ENCODE results near the gene PRTG.
"Not testable (repeated sequence)": the region's sequence is repeated elsewhere in the genome, so short reads cannot be mapped to it uniquely, and the experiment has no call there.

Gene PRTG, protein sequence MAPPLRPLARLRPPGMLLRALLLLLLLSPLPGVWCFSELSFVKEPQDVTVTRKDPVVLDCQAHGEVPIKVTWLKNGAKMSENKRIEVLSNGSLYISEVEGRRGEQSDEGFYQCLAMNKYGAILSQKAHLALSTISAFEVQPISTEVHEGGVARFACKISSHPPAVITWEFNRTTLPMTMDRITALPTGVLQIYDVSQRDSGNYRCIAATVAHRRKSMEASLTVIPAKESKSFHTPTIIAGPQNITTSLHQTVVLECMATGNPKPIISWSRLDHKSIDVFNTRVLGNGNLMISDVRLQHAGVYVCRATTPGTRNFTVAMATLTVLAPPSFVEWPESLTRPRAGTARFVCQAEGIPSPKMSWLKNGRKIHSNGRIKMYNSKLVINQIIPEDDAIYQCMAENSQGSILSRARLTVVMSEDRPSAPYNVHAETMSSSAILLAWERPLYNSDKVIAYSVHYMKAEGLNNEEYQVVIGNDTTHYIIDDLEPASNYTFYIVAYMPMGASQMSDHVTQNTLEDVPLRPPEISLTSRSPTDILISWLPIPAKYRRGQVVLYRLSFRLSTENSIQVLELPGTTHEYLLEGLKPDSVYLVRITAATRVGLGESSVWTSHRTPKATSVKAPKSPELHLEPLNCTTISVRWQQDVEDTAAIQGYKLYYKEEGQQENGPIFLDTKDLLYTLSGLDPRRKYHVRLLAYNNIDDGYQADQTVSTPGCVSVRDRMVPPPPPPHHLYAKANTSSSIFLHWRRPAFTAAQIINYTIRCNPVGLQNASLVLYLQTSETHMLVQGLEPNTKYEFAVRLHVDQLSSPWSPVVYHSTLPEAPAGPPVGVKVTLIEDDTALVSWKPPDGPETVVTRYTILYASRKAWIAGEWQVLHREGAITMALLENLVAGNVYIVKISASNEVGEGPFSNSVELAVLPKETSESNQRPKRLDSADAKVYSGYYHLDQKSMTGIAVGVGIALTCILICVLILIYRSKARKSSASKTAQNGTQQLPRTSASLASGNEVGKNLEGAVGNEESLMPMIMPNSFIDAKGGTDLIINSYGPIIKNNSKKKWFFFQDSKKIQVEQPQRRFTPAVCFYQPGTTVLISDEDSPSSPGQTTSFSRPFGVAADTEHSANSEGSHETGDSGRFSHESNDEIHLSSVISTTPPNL

DNA sequence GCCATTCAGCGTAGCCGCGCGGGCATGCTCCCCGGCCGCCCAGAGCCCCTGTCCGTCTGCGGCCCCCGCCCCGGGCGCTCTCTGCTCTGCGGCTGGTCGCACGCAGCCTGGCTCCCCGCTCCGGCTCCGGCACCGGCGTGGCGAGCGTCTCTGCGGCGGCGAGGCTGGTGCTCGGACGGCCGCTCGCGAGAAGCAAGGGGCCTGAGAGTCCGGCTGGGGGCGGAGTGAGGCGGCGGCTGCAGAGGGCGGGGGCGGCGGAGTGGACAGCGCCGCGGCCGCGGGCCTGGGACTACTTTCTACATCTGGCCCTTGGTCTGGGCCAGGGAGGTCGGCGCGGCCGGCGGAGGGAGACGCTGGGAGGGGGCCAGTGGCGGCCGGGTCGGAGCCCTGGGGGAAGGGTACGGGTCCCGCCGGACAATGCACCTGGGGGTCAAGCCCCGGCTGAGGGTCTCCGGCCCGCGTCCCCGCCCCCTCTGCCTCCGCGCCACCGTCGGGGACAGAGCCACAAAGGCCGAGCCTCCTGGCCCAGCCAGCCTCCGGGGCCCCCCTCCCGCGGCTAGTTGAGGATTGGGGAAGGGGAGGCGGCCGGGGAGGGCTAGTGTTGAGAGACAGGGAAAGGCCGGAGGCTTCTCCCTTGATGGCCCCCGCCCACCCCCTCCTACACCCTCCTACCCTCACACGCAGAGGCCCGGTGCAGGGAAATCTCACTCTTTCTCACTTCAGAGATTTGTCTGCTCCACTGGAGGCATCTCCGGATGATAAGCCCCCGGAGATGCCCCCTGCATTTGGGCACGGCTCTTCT lies at the start of gene PRTG:
PRTG (minus strand) TSS at position 226 of the 802 bp plus-strand sequence; CDS start at position 5, 221 bp downstream.
- DNase-seq (ENCODE audit: low read depth in 2 of 2) = no peak

DNA sequence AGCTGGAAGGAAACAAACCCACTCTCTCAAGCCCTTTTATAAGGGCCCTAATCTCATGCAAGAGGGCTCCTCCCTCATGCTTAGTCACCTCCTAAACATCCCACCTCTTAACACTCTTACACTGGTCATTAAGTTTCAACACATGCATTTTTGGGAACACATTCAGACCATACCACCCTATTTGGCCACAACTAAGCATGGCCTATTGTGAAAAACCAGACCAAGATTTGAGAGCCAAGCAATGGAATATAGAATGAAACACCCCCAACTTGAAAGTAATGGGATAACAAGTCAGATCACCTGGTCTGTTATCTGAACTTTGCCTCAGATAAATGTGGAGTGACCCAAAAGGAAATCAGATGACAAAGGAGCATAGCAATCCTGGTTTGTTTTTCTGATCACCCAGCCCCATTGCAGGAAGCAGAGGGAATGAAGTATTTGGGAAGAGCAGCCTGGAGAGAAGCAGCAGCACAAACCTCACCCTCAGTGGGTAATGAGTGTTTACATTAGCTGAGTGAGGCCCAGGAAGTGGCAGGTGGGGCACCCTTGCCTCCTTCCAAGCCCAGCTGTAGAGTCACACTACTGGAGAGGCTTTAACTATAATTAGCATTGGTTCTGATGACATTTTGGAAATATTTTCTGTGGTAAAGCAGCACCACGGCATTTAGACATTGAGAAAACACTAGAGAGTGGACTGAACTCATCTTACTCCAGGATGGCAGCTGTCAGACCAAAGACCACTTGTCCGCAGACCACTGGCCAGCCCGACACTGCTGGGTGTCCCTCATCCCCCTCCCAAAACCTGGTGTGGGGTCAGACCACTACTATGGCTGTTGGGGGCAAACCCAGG lies 48.8 kb upstream of the PRTG start:
- no peak for DNase-seq (ENCODE audit: low read depth in 2 of 2)

DNA sequence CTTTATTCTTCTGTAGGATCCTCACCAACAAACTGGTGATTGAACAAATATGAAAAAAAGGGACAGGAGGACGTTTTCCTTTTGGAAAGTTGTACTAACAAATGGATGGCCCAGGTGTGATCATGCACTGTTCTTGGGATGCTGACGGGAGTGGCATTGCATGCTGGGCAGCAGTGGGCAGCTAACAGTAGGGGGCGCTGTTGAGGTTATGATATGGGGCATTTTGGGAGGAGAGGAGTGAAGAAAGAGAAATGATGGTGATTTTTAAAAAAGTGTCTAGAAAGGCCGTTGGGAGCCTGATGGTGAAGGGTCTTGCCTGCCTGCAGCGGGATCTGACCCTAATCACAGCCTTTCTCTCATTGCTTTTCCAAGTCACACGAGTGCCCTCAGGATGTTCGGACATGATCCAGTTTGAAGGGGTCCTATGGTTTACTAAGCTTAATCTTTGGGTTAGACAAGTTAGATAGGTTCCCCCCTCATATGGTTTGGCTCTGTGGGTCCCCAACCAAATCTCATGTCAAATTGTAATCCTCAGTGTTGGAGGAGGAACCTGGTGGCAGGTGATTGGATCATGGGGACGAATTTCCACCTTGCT lies 46.2 kb upstream of the PRTG start:
- peak; percentile 24 to 55 for DNase-seq (ENCODE audit: low read depth in 2 of 2)

DNA sequence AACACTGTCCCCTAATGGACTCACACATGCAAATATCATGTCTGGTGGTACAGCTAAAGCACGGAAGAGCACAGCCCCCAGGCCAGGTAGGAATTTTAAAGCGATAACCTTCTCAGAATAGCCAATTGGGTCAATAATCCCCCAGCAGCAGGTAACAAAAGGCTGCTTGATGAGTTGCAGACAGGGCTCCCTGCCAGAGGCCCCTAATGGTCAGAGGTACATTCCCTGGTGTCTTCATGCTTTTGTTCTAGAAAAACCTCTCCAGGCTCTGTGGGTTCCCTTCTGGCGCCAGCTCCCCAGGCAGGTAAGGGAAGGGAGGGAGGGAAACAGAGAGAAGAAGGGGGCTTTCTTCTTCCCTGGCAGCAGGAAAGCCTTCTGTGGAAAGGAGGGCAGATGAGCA lies 43.4 kb upstream of the PRTG start:
- no peak for DNase-seq (ENCODE audit: low read depth in 2 of 2)

DNA sequence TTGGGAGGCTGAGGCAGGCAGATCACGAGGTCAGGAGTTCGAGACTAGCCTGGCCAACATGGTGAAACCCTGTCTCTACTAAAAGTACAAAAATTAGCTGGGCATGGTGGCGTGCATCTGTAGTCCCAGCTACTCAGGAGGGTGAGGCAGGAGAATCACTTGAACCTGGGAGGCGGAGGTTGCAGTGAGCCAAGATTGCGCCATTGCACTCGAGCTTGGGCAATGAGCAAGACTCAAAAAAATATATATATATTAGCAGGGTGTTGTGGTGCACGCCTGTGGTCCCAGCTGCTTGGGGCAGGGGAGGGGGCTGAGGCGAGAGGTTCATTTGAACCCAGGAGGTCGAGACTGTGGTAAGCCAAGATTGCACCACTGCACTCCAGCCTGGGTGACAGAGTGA lies 42.6 kb upstream of the PRTG start:
- DNase-seq (ENCODE audit: low read depth in 2 of 2) = not testable (repeated sequence)

DNA sequence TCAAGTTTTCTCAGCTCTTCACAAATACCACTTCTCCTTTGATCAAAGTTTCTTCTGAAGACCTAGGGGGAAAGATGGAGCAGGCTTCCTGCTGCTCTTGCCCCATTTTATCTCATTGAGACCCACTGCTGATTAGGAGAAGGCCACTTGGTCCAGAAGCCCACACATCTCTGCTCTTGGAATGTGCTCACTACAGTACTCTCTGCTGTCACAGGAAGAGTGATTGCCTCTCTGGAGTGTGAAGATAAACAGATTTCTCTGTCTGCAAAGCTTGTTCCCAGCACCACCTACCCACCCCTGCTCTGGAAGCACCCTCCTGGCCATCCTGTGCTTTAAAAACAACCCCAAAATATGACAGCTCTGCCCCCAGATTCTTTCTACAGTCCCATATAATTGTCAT lies 41.3 kb upstream of the PRTG start:
- no peak for DNase-seq (ENCODE audit: low read depth in 2 of 2)

DNA sequence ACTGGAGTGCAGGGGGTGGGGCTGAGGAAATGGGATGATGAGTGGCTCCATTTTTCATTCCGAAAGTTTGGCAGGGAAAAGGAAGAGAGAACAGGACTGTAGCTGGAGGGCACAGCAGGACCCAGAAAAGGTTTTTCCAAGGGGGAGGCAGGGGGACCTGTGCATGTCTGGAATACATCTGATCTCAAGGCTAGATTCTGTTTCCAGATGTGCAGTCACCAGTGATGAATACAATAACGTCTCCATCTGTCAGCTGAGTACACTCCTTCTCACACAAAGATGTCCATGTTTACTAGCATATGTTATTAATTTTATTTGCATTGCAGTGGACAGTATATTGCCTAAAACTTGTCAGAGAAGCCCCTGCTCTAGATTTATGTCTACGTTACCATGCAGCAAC lies 39.9 kb upstream of the PRTG start:
- DNase-seq (ENCODE audit: low read depth in 2 of 2) = no peak

DNA sequence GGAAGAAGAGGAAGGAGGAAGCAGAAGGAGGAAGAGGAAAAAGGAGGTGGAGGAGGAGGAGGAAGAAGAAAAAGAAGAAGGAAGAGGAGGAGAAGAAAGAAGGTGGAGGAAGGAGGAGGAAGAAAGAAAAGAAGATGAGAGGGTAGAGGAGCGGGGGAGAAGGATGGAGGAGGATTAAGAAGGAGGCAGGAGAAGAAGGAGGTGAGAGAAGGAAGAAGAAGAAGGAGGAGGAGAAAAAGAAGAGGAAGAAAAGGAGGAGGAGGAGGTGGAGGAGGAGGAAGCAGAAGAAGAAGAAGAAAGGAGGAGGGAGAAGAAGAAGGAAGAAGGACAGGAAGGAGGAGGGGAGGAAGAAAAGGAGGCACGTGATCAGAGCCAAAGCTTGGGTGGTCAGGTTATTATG lies 37.3 kb upstream of the PRTG start:
- DNase-seq (ENCODE audit: low read depth in 2 of 2) = no peak

DNA sequence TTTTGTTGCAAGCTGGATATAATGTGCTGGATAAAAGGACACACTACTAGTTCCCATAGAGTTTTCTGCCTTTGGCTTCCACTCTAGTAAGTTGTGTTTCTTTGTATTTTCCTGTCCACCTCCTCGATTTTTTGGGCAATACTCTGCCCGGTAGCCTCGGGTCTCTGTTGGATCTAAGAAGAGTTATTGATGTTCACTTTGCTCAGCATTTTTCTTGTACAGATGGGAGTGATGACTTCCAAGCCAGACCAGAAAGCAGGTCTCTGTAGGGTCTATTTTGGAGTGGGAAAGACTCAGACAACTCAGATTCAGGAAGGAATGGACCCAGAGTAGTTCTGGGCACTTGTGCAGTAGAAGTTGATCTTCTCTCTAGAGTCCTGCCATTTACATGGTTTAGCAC lies 36.0 kb upstream of the PRTG start:
- DNase-seq (ENCODE audit: low read depth in 2 of 2) = no peak

DNA sequence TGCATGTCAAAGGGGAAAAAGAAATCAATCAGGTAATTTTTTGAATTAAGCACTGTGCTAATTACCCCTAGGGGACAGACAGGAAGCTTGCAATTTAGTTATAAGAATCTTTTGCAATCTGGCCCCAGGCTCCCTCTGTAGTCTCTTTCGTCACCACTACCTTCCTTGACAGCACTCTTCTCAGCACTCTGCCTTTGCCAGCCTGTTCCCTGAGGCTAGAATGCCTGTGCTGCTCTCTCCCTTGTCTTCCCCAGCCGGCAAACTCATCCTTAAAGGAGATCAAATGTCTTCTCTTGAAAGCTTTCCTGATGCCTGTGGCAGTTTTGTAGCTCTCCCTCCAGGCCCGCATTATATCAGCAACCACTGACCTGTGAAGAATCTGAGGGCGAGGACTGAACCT lies 32.4 kb upstream of the PRTG start:
- no peak for DNase-seq (ENCODE audit: low read depth in 2 of 2)

DNA sequence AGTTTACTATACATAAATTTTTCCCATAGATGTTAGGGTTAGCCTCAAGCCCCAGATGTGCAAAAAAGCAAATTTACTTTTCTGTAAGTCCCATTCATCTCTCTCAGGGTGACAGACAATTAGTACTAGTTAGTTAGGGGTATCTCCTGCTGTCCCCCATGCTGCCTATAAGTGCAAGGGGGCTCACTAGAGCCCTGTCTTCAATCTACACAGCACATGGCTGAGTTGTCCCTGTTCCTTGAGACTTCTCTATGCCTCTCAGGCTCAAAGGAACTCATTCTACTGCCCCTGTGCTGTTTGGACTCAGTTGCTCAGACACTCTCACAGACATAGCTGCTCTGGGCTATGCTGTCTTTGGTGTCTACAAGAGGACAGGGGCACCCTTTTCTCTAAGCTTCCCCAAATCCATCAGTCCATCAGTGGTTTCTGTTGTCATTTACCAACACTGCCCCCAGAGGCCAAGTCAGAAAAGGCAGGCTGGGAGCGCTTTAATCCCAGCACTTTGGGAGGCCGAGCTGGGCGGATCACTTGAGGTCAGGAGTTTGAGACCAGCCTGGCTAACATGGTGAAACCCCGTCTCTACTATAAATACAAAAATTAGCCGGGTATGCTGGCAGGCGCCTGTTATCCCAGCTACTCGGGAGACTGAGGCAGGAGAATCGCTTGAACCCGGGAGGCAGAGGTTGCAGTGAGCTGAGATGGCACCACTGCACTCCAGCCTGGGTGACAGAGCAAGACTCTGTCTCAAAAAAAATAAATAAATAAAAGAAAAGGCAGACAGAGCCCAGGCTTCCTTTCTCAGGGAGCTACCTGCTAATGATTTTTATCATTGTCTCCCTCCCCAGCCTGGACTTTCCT lies 31.4 kb upstream of the PRTG start:
- DNase-seq (ENCODE audit: low read depth in 2 of 2) = peak; percentile 12 to 20

DNA sequence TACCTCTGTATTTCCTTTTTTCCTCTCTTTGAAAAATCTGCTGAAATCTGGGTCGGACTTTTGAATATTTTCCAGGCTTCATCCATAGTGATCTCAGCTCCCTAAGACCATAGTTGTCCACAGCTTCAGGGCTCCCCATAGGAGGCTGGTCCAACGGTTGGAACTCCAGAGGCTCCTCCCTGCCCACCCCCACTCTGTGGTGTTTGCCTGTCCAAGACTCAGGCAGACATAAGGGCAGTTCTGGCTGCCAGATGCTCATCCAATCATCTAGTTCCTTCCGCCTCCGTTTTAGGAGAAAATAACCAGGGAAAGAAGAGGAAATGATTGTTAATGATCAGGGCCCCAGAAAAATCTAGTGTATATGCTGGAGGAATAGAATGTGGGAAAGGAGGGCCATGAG lies 27.9 kb upstream of the PRTG start:
- DNase-seq (ENCODE audit: low read depth in 2 of 2) = no peak

DNA sequence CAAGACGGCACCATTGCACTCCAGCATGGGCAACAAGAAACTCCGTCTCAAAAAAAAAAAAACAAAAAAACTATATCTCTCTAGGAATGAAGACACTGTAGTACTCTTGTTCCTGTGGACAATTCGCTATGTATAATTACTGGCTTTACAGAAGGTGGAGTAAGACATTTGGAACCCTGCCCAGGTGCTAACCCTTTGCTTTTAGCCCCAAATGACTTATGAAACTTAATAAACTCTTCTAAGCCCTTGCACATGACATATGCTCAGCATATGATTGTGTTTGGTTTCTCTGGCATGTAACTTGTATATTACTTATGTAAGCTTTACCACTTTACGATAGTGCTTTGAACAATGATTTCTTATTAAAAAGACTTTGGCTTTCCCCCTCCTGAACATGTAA lies 27.3 kb upstream of the PRTG start:
- DNase-seq (ENCODE audit: low read depth in 2 of 2) = no peak

DNA sequence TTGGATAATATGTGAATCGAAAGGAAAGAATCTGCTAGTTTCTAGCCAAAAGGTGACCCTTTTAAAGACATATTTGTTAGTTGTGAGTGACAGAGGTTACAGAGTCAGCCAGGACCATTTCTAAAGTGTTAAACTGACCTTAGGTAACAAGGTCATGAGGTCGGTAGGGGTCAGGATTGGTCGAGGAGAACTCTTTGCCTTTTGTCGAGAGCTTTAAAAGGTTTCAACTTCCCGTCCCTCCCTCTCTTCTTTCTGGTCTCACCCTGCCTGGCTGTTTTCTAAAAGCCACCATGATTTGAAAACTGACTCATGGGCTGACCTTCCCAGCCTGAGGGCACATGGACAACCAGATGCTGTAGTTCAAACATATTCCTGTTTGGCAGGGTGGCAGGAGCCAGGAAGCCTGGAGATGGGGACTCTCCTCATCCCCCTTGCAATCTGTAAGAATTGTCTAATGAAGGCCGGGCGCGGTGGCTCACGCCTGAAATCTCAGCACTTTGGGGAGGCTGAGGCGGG lies 25.8 kb upstream of the PRTG start:
- DNase-seq (ENCODE audit: low read depth in 2 of 2) = no peak

DNA sequence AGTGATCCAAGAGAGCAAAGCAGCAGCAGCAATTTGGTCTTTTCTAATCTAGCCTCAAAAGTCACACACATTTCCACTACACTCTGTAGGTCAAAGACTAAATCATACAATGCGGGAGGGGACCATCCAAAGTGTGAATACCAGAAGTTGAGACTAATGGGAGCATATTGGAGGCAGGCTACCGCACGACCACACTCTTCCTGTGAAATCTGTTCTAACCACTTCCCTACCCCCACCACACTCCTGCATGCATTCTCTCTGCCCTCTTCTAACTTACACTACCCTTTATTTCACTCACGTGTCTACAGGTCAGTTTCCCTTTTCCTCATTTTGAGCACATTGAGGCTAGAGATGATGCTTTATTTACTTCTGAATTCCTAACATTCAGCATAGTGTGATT lies 23.7 kb upstream of the PRTG start:
- no peak for DNase-seq (ENCODE audit: low read depth in 2 of 2)

DNA sequence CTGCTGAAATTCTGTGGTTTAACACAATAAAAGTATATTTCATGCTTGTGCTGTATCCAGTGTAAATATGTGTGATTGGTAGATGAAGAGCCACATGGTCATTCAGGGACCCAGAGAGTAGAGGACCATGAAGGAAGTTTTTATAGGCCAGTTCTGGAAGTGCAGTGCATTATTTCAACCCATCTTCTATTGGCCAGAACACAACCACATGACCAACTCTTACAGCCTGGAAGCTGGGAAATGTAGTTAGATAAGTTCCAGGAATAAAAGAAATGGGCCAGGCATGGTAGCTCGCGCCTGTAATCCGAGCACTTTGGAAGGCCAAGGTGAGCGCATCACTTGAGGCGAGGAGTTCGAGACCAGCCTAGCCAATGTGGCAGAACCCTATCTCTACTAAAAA lies 21.4 kb upstream of the PRTG start:
- DNase-seq (ENCODE audit: low read depth in 2 of 2) = no peak

DNA sequence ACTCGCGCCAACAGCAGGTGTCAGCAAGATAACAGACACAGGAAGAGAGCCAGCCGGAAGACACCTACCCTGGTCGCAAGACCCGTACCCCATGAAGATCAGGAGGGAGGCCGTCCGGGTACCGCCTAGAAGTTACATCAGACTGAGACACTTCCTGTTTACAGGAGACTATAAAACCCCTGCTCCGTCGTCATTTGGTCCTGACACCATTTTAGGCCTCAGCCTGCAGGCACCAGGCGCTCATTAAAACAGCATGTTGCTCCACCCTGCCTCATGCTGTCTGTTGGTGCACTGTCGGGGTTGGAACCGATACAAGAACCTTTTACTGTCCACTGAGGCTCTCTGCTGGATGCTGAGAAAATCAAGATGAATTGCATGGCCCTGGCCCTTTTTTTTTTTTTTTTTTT lies 15.6 kb upstream of the PRTG start:
- DNase-seq (ENCODE audit: low read depth in 2 of 2) = no peak

DNA sequence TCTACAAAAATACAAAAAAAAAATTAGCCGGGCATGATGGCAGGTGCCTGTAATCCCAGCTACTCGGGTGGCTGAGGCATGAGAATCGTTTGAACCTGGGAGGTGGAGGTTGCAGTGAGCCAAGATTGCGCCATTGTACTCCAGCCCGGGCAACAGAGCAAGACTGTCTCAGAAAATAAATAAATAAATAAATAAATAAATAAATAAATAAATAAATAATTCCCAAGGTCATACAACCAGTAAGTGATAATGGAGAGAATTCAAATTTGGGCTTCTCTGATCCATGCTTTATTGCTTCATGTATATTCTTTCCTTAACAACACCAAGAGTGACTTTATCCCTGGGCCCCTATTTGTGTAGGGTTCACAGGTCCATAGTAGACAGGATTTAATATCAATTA lies 10.5 kb upstream of the PRTG start:
- not testable (repeated sequence) for DNase-seq (ENCODE audit: low read depth in 2 of 2)

DNA sequence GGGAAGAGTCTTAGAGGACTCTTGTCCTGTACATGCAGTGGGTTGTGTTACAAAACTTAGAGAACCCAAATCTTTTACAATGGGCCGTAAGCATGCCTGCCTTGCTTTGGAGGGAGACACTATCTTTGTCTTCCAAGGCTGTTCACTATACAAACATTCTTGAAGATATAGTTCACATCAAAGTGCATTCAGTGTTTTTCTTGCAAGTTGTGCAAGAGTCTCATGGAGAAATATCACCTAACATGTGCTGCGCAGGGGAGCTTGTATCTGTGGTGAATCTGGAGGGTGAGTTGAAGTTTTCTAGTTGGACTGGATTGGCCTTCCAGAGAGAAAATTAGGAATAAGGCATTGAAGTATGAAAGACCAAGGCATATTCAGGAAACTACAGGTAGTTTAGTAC lies 7.8 kb upstream of the PRTG start:
- DNase-seq (ENCODE audit: low read depth in 2 of 2) = no peak
